HepG2 (cell line): ENCODE results near the gene CNN3. TPM values are rescaled to one million over a fixed set of nuclear protein-coding genes. Genes with fewer than 3 reads are reported as not detected.

ENCODE experiments used
- CHCHD3 ChIP-seq: sonication (generic); formaldehyde crosslinking; IDR thresholded peaks from 2 replicates; pipeline ENCODE4 v1.8.0; 2022; ENCODE audit warnings: mild to moderate bottlenecking, missing genetic modification reagents, moderate library complexity
- HCFC1 ChIP-seq: fragments of 150-350 bp; IDR thresholded peaks from 2 replicates; pipeline ENCODE4 v1.6.1; 2014; ENCODE audit warnings: low read depth, low read length
- IRF2 ChIP-seq: IDR thresholded peaks from 2 replicates; pipeline ENCODE4 v1.6.1; 2018; ENCODE audit warnings: missing genetic modification reagents, missing compliant biosample characterization
- KAT8 ChIP-seq: IDR thresholded peaks from 2 replicates; pipeline ENCODE4 v1.6.1; 2016; ENCODE audit warnings: missing genetic modification reagents, missing compliant biosample characterization
- NFYB ChIP-seq: sonication (generic); formaldehyde crosslinking; IDR thresholded peaks from 2 replicates; pipeline ENCODE4 v1.4.0; 2020; ENCODE audit warnings: missing genetic modification reagents
- PLRG1 ChIP-seq: fragments of 450-650 bp; conservative IDR thresholded peaks from 2 replicates; pipeline ENCODE4 v1.6.1; 2016
- SIN3A ChIP-seq: IDR thresholded peaks from 2 replicates; pipeline ENCODE4 v1.6.1; 2011; ENCODE audit warnings: low read depth, mild to moderate bottlenecking, control low read depth, low read length, borderline replicate concordance
- SSRP1 ChIP-seq: IDR thresholded peaks from 2 replicates; pipeline ENCODE4 v1.6.1; 2016; ENCODE audit warnings: control low read depth
- ZNF256 ChIP-seq: sonication (generic); formaldehyde crosslinking; conservative IDR thresholded peaks from 2 replicates; pipeline ENCODE4 v1.4.0; 2020; ENCODE audit warnings: missing genetic modification reagents
- polyA plus RNA-seq, 8 experiments: library from polyadenylated mRNA; depleted of rRNA in 3 of 8; stranded (reverse) in 7 of 8; unstranded in 1 of 8; fragments of >200 nt; fragmentation: Illumina TruSeq in 4 of 8; extraction: Trizol in 4 of 8; gene quantifications; 2 replicates each; pipeline versions ENCODE4 v1.2.1 to v1.2.3, GENCODE V29; 2011 to 2016; ENCODE audit warnings: low read depth in 4 of 8, missing spikeins in 1 of 8, mixed read lengths in 1 of 8; ENCODE audit not compliant: insufficient read depth in 1 of 8
- total RNA-seq, 5 experiments: library from RNA; depleted of rRNA; stranded (reverse); fragments of >200 nt; fragmentation: Illumina TruSeq; extraction: Trizol; gene quantifications; 2 replicates each; pipeline ENCODE4 v1.2.3, GENCODE V29; 2016; ENCODE audit warnings: low read depth in 1 of 5
- TF ChIP-seq, protein P1 (sequence below): sonication (generic); formaldehyde crosslinking; IDR thresholded peaks from one replicate; pipeline ENCODE4 v1.5.1; 2020; ENCODE audit warnings: mild to moderate bottlenecking, missing genetic modification reagents; ENCODE audit errors: not compliant biosample characterization
- TF ChIP-seq, protein P2 (sequence below): sonication (generic); formaldehyde crosslinking; IDR thresholded peaks from 2 replicates; pipeline ENCODE4 v1.4.0; 2020; ENCODE audit warnings: missing genetic modification reagents, borderline replicate concordance
- TF ChIP-seq, protein P3 (sequence below): conservative IDR thresholded peaks from 2 replicates; pipeline ENCODE4 v1.6.1; 2018; ENCODE audit warnings: missing genetic modification reagents
- TF ChIP-seq, protein P4 (sequence below): IDR thresholded peaks from 2 replicates; pipeline ENCODE4 v1.6.1; 2016; ENCODE audit warnings: missing compliant biosample characterization, missing genetic modification reagents, borderline replicate concordance

The CNN3 gene
- total and polyA plus RNA-seq, 2 of the 13 experiments (the other 11 are each of a cell fraction or from before 2014, with no cell fraction given), result 113 to 223 TPM

DNA sequence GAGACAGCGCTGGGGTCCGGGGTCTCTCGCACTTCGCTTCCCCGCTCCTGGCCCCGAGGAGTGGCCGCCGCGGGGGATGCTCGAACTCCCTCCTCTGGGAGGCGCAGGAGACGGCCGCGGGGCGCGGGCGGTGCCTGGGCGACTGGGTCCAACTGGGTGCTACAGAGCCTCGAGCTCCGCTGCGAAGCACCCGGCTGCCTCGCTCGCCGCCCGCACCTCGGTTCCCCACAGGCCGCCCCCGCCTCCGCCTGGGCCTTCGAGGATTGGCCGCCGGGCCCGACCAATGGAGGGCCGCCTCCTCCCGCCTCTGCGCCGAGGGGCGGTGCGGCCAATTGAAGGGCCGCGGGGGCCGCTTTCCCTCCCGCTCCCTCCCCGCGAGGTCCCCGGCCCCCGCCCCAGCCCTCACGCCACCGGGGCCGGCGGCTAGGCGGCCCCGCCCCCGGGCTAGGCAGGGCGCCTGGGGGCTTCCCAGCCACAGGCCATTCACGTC, at the start of gene CNN3 (continued):
- TF ChIP-seq, protein P1, sequence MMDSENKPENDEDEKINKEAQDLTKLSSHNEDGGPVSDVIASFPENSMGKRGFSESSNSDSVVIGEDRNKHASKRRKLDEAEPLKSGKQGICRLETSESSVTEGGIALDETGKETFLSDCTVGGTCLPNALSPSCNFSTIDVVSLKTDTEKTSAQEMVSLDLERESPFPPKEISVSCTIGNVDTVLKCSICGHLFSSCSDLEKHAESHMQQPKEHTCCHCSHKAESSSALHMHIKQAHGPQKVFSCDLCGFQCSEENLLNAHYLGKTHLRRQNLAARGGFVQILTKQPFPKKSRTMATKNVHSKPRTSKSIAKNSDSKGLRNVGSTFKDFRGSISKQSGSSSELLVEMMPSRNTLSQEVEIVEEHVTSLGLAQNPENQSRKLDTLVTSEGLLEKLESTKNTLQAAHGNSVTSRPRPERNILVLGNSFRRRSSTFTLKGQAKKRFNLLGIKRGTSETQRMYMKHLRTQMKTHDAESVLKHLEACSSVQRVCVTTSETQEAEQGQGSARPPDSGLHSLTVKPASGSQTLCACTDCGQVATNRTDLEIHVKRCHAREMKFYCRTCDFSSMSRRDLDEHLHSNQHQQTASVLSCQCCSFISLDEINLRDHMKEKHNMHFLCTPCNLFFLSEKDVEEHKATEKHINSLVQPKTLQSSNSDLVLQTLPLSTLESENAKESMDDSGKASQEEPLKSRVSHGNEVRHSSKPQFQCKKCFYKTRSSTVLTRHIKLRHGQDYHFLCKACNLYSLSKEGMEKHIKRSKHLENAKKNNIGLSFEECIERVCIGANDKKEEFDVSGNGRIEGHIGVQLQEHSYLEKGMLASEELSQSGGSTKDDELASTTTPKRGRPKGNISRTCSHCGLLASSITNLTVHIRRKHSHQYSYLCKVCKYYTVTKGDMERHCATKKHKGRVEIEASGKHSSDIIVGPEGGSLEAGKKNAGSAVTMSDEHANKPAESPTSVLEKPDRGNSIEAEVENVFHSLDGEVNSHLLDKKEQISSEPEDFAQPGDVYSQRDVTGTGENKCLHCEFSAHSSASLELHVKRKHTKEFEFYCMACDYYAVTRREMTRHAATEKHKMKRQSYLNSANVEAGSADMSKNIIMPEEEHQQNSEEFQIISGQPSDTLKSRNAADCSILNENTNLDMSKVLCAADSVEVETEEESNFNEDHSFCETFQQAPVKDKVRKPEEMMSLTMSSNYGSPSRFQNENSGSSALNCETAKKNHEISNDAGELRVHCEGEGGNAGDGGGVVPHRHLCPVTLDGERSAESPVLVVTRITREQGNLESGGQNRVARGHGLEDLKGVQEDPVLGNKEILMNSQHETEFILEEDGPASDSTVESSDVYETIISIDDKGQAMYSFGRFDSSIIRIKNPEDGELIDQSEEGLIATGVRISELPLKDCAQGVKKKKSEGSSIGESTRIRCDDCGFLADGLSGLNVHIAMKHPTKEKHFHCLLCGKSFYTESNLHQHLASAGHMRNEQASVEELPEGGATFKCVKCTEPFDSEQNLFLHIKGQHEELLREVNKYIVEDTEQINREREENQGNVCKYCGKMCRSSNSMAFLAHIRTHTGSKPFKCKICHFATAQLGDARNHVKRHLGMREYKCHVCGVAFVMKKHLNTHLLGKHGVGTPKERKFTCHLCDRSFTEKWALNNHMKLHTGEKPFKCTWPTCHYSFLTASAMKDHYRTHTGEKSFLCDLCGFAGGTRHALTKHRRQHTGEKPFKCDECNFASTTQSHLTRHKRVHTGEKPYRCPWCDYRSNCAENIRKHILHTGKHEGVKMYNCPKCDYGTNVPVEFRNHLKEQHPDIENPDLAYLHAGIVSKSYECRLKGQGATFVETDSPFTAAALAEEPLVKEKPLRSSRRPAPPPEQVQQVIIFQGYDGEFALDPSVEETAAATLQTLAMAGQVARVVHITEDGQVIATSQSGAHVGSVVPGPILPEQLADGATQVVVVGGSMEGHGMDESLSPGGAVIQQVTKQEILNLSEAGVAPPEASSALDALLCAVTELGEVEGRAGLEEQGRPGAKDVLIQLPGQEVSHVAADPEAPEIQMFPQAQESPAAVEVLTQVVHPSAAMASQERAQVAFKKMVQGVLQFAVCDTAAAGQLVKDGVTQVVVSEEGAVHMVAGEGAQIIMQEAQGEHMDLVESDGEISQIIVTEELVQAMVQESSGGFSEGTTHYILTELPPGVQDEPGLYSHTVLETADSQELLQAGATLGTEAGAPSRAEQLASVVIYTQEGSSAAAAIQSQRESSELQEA, result peak; percentile 46
- TF ChIP-seq, protein P2, sequence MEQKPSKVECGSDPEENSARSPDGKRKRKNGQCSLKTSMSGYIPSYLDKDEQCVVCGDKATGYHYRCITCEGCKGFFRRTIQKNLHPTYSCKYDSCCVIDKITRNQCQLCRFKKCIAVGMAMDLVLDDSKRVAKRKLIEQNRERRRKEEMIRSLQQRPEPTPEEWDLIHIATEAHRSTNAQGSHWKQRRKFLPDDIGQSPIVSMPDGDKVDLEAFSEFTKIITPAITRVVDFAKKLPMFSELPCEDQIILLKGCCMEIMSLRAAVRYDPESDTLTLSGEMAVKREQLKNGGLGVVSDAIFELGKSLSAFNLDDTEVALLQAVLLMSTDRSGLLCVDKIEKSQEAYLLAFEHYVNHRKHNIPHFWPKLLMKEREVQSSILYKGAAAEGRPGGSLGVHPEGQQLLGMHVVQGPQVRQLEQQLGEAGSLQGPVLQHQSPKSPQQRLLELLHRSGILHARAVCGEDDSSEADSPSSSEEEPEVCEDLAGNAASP (CRISPR knock-in tag), result no peak; the same call in 1 of the 2 replicates
- TF ChIP-seq KAT8 (CRISPR knock-in tag), result peak; percentile 44; the same call in 1 of the 2 replicates
- TF ChIP-seq, protein P3, sequence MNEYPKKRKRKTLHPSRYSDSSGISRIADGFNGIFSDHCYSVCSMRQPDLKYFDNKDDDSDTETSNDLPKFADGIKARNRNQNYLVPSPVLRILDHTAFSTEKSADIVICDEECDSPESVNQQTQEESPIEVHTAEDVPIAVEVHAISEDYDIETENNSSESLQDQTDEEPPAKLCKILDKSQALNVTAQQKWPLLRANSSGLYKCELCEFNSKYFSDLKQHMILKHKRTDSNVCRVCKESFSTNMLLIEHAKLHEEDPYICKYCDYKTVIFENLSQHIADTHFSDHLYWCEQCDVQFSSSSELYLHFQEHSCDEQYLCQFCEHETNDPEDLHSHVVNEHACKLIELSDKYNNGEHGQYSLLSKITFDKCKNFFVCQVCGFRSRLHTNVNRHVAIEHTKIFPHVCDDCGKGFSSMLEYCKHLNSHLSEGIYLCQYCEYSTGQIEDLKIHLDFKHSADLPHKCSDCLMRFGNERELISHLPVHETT, result 0 out of 2 replicates have a peak, but pooled peaks have one; percentile 47
- no peak for TF ChIP-seq SSRP1 (CRISPR knock-in tag)
- no peak for TF ChIP-seq HCFC1
- TF ChIP-seq, protein P4, sequence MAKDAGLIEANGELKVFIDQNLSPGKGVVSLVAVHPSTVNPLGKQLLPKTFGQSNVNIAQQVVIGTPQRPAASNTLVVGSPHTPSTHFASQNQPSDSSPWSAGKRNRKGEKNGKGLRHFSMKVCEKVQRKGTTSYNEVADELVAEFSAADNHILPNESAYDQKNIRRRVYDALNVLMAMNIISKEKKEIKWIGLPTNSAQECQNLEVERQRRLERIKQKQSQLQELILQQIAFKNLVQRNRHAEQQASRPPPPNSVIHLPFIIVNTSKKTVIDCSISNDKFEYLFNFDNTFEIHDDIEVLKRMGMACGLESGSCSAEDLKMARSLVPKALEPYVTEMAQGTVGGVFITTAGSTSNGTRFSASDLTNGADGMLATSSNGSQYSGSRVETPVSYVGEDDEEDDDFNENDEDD (CRISPR knock-in tag), result peak; percentile 90
- TF ChIP-seq NFYB (CRISPR knock-in tag), result peak; percentile 73
- 0 out of 2 replicates have a peak, but pooled peaks have one; percentile 16 for TF ChIP-seq IRF2
- peak; percentile 52; the same call in 1 of the 2 replicates for TF ChIP-seq SIN3A
- no peak for TF ChIP-seq PLRG1
- no peak for TF ChIP-seq ZNF256 (CRISPR knock-in tag)
- peak; percentile 88; the same call in 1 of the 2 replicates for TF ChIP-seq CHCHD3 (CRISPR knock-in tag)
